GM23338 (cell line): ENCODE results near the gene APBA2. TPM values are rescaled to one million over a fixed set of nuclear protein-coding genes. Genes with fewer than 3 reads are reported as not detected.

Experiments
- ATAC-seq: fragments of 200-7000 bp; cut with Tn5 transposase; 3 replicates; pipeline ENCODE4 v1.9.1; 2020
- DNase-seq: peaks from one replicate; pipeline ENCODE4 v3.0.0-alpha.2; 2015; ENCODE audit warnings: low spot score
- H2AFZ ChIP-seq: fragments of 200-600 bp; sonication (generic); 2 replicates; pipeline ENCODE4 v1.8.0; 2016; ENCODE audit warnings: antibody characterized with exemption, mild to moderate bottlenecking, moderate library complexity
- H3F3A ChIP-seq: fragments of 200-600 bp; sonication (generic); replicated peaks from 2 replicates; pipeline ENCODE4 v1.8.0; 2017; ENCODE audit warnings: antibody characterized with exemption, mixed run types, low read depth
- H3K27ac ChIP-seq: fragments of 200-600 bp; sonication (generic); 2 replicates; pipeline ENCODE4 v1.6.1; 2016; ENCODE audit warnings: low read depth
- H3K27me3 ChIP-seq: fragments of 200-600 bp; sonication (generic); 2 replicates; pipeline ENCODE4 v1.8.0; 2016; ENCODE audit warnings: mild to moderate bottlenecking, mixed run types, moderate library complexity; ENCODE audit not compliant: insufficient read depth
- H3K36me3 ChIP-seq: fragments of 200-600 bp; sonication (generic); 2 replicates; pipeline ENCODE4 v1.8.0; 2016; ENCODE audit warnings: mild to moderate bottlenecking; ENCODE audit not compliant: insufficient read depth
- H3K4me1 ChIP-seq: fragments of 200-600 bp; sonication (generic); 2 replicates; pipeline ENCODE4 v1.8.0; 2016; ENCODE audit warnings: mild to moderate bottlenecking, moderate library complexity; ENCODE audit not compliant: insufficient read depth
- H3K4me2 ChIP-seq: fragments of 200-600 bp; sonication (generic); 2 replicates; pipeline ENCODE4 v1.7.1; 2017; ENCODE audit warnings: mixed run types
- H3K4me3 ChIP-seq: fragments of 200-600 bp; sonication (generic); 2 replicates; pipeline ENCODE4 v1.6.1; 2016; ENCODE audit warnings: mixed run types
- H3K79me2 ChIP-seq: fragments of 200-600 bp; sonication (generic); replicated peaks from 2 replicates; pipeline ENCODE4 v1.8.0; 2017; ENCODE audit warnings: mild to moderate bottlenecking; ENCODE audit not compliant: insufficient read depth
- H3K9me2 ChIP-seq: fragments of 200-600 bp; sonication (generic); 2 replicates; pipeline ENCODE4 v1.8.0; 2017; ENCODE audit not compliant: insufficient read depth
- H4K20me1 ChIP-seq: fragments of 200-600 bp; sonication (generic); replicated peaks from 2 replicates; pipeline ENCODE4 v1.8.0; 2017; ENCODE audit warnings: mild to moderate bottlenecking; ENCODE audit not compliant: insufficient read depth
- H3K27ac Mint-ChIP-seq: 2 replicates; pipeline ENCODE4 v1.8.0; 2020; ENCODE audit warnings: inconsistent platforms, mild to moderate bottlenecking, moderate library complexity, mixed read lengths
- H3K27me3 Mint-ChIP-seq: 3 replicates; pipeline ENCODE4 v1.8.0; 2022; ENCODE audit warnings: low read depth, mild to moderate bottlenecking, moderate library complexity, mixed read lengths, inconsistent platforms; ENCODE audit not compliant: insufficient read depth, poor library complexity
- H3K36me3 Mint-ChIP-seq: 3 replicates; pipeline ENCODE4 v1.8.0; 2021; ENCODE audit warnings: low read depth, mild to moderate bottlenecking, inconsistent platforms, moderate library complexity, mixed read lengths
- H3K4me1 Mint-ChIP-seq: 3 replicates; pipeline ENCODE4 v1.8.0; 2020; ENCODE audit warnings: mild to moderate bottlenecking, inconsistent platforms, mixed read lengths
- H3K4me3 Mint-ChIP-seq: 3 replicates; pipeline ENCODE4 v1.8.0; 2021; ENCODE audit warnings: moderate library complexity, mild to moderate bottlenecking, inconsistent platforms, mixed read lengths
- H3K9me3 Mint-ChIP-seq: 3 replicates; pipeline ENCODE4 v1.8.0; 2020; ENCODE audit warnings: moderate library complexity, mild to moderate bottlenecking, inconsistent platforms, mixed read lengths
- CTCF ChIP-seq, 2 experiments: fragments of 200-600 bp in 1 of 2; sonication (generic) in 1 of 2; conservative IDR thresholded peaks; 2 replicates each; pipeline versions ENCODE4 v1.5.1 to v1.6.1; 2016 to 2017; ENCODE audit warnings: antibody characterized with exemption in 2 of 2, low read depth in 2 of 2, mild to moderate bottlenecking in 2 of 2, moderate library complexity in 1 of 2
- ETS1 ChIP-seq: IDR thresholded peaks from 2 replicates; pipeline ENCODE4 v1.6.1; 2016; ENCODE audit warnings: antibody characterized with exemption
- EZH2 ChIP-seq: fragments of 200-600 bp; sonication (generic); IDR thresholded peaks from one replicate; pipeline ENCODE4 v1.8.0; 2017; ENCODE audit warnings: antibody characterized with exemption, mild to moderate bottlenecking, low read depth; ENCODE audit not compliant: unreplicated experiment
- EZH2phosphoT487 ChIP-seq: fragments of 200-600 bp; sonication (generic); IDR thresholded peaks from one replicate; pipeline ENCODE4 v1.8.1; 2018; ENCODE audit warnings: antibody characterized with exemption; ENCODE audit not compliant: unreplicated experiment
- JUNB ChIP-seq: IDR thresholded peaks from one replicate; pipeline ENCODE4 v1.6.1; 2016; ENCODE audit warnings: antibody characterized with exemption; ENCODE audit not compliant: unreplicated experiment
- NANOG ChIP-seq: IDR thresholded peaks from 2 replicates; pipeline ENCODE4 v1.6.1; 2016; ENCODE audit warnings: antibody characterized with exemption, borderline replicate concordance
- POLR2AphosphoS5 ChIP-seq: IDR thresholded peaks from 2 replicates; pipeline ENCODE4 v1.6.1; 2016; ENCODE audit warnings: antibody characterized with exemption, low read depth
- STAT1 ChIP-seq: IDR thresholded peaks from one replicate; pipeline ENCODE4 v1.6.1; 2016; ENCODE audit warnings: antibody characterized with exemption; ENCODE audit not compliant: unreplicated experiment
- polyA plus RNA-seq: library from polyadenylated mRNA; unstranded; fragments of >200 nt; fragmentation: Nextera tagmentation; extraction: Ambion mirVana; gene quantifications from 2 replicates; pipeline ENCODE4 v1.2.1, GENCODE V29; 2016
- total RNA-seq: library from RNA; depleted of rRNA; stranded (reverse); fragments of >200 nt; shearing (Covaris generic); gene quantifications from 2 replicates; pipeline ENCODE4 v1.2.3, GENCODE V29; 2014
- TF ChIP-seq, protein P1 (sequence below): IDR thresholded peaks from one replicate; pipeline ENCODE4 v1.6.1; 2018; ENCODE audit warnings: antibody characterized with exemption; ENCODE audit not compliant: unreplicated experiment

APBA2 gene
- total and polyA plus RNA-seq, 2 experiments from 2014 or later, result 5.9 to 24.7 TPM

DNA sequence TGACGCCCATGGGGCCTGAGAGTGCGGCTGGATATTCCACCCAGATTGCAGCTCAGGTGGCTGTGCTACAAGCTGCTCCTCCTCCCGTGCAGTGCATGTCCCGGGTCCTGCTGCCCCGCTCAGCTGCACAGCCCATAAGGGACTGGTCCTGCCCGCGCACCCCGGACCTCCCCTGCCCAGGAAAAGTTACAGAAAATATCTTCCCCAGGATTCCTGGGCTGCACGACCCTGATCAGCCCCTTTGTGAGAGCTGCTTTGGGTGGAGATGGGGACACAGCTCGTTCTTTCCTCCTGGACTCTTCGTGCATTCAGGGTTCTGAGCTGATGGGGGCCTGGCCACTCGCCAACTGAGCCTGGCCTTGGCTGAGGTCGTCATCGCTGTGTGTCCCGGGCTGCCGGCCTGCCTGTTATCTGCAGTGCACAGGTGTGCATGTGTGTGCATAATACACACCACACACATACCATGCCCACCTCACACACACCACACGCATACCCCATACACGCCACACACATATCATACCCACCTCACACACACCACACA, 28.8 kb downstream of the APBA2 start:
- TF ChIP-seq EZH2phosphoT487, result no peak
- Mint-ChIP-seq H3K27me3 (peaks cover 4% of the 10 kb centered on the region), H3K4me1 (peaks cover 40% of the 10 kb centered on the region), H3K27ac (no peak overlapping the region), H3K9me3 (no peaks in the 10 kb centered on the region), H3K4me3 (no peak overlapping the region), H3K36me3 (no peaks in the 10 kb centered on the region)
- no peak overlapping the region for H2AFZ ChIP-seq
- no peaks in the 10 kb centered on the region for H3K36me3 ChIP-seq
- H3F3A ChIP-seq, result no peaks in the 10 kb centered on the region
- ATAC-seq, result no peak
- H3K27ac ChIP-seq, result no peak overlapping the region
- no peaks in the 10 kb centered on the region for H3K9me2 ChIP-seq
- H3K4me2 ChIP-seq, result no peak overlapping the region
- no peaks in the 10 kb centered on the region for H3K27me3 ChIP-seq
- peaks cover 28% of the 10 kb centered on the region for H3K4me1 ChIP-seq
- H3K4me3 ChIP-seq, result no peak overlapping the region
- DNase-seq, result no peak
- H3K79me2 ChIP-seq, result peaks cover 3% of the 10 kb centered on the region; the same call in 1 of the 2 replicates
- H4K20me1 ChIP-seq, result no peaks in the 10 kb centered on the region

DNA sequence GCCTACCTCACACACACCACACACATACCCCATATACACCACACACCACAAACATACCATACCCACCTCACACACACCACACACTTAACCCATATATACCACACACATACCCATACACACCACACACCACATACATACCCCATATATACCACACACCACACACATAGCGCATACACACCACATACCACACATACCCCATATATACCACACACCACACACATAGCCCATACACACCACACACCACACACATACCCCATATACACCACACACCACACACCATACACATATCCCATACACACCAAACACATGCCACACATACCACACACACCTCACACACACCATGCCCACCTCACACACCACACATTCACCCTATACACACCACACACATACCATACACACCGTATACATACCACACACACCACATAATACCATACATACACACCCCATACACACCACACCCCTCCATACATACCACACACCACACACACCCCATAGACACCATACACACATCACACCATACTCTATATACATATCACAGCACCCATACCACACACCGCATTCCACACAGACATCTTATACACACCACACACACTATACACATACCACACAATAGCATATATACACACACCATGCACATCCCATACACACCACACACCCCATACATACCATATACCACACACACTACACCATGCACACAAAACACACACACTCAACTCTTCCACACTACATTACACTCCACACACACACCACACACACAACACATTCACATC, 29.5 kb downstream of the APBA2 start:
- H3K4me3 ChIP-seq, result no peak overlapping the region
- DNase-seq (no peak), ATAC-seq (no peak)
- H2AFZ ChIP-seq, result no peak overlapping the region
- H3K4me1 ChIP-seq, result peaks cover 28% of the 10 kb centered on the region
- H3K9me2 ChIP-seq, result no peaks in the 10 kb centered on the region
- peaks cover 42% of the 10 kb centered on the region for H3K4me1 Mint-ChIP-seq
- H3K9me3 Mint-ChIP-seq, result no peaks in the 10 kb centered on the region
- H4K20me1 ChIP-seq, result no peaks in the 10 kb centered on the region
- H3K27me3 Mint-ChIP-seq, result peaks cover 4% of the 10 kb centered on the region
- no peaks in the 10 kb centered on the region for H3K36me3 ChIP-seq
- no peaks in the 10 kb centered on the region for H3K27me3 ChIP-seq
- H3F3A ChIP-seq, result no peaks in the 10 kb centered on the region
- H3K79me2 ChIP-seq, result peaks cover 3% of the 10 kb centered on the region; the same call in 1 of the 2 replicates
- H3K27ac ChIP-seq, result no peak overlapping the region
- no peak overlapping the region for H3K27ac Mint-ChIP-seq
- no peak overlapping the region for H3K4me2 ChIP-seq
- H3K36me3 Mint-ChIP-seq, result no peaks in the 10 kb centered on the region
- H3K4me3 Mint-ChIP-seq, result no peak overlapping the region
- TF ChIP-seq NANOG (no peak), EZH2 (no peak), STAT1 (no peak), CTCF (conservative IDR thresholded peaks at IDR 0.05; ENCODE audit: low read depth in 2 of 2) (no peak), POLR2AphosphoS5 (no peak), JUNB (no peak), EZH2phosphoT487 (no peak), ETS1 (no peak)
- TF ChIP-seq, protein P1, sequence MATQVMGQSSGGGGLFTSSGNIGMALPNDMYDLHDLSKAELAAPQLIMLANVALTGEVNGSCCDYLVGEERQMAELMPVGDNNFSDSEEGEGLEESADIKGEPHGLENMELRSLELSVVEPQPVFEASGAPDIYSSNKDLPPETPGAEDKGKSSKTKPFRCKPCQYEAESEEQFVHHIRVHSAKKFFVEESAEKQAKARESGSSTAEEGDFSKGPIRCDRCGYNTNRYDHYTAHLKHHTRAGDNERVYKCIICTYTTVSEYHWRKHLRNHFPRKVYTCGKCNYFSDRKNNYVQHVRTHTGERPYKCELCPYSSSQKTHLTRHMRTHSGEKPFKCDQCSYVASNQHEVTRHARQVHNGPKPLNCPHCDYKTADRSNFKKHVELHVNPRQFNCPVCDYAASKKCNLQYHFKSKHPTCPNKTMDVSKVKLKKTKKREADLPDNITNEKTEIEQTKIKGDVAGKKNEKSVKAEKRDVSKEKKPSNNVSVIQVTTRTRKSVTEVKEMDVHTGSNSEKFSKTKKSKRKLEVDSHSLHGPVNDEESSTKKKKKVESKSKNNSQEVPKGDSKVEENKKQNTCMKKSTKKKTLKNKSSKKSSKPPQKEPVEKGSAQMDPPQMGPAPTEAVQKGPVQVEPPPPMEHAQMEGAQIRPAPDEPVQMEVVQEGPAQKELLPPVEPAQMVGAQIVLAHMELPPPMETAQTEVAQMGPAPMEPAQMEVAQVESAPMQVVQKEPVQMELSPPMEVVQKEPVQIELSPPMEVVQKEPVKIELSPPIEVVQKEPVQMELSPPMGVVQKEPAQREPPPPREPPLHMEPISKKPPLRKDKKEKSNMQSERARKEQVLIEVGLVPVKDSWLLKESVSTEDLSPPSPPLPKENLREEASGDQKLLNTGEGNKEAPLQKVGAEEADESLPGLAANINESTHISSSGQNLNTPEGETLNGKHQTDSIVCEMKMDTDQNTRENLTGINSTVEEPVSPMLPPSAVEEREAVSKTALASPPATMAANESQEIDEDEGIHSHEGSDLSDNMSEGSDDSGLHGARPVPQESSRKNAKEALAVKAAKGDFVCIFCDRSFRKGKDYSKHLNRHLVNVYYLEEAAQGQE, result no peak
